ENCODE measurements around the gene A2M.

GRCh38 chr12:9052610-9053009 is 63.1 kb downstream of the A2M start:
- TF ChIP-seq, protein P1, sequence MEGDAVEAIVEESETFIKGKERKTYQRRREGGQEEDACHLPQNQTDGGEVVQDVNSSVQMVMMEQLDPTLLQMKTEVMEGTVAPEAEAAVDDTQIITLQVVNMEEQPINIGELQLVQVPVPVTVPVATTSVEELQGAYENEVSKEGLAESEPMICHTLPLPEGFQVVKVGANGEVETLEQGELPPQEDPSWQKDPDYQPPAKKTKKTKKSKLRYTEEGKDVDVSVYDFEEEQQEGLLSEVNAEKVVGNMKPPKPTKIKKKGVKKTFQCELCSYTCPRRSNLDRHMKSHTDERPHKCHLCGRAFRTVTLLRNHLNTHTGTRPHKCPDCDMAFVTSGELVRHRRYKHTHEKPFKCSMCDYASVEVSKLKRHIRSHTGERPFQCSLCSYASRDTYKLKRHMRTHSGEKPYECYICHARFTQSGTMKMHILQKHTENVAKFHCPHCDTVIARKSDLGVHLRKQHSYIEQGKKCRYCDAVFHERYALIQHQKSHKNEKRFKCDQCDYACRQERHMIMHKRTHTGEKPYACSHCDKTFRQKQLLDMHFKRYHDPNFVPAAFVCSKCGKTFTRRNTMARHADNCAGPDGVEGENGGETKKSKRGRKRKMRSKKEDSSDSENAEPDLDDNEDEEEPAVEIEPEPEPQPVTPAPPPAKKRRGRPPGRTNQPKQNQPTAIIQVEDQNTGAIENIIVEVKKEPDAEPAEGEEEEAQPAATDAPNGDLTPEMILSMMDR (IDR thresholded peaks at IDR 0.05; ENCODE audit: extremely low read depth in 1 of 2, insufficient read depth in 1 of 2, low read depth in 1 of 2, low read length in 2 of 2): no peak
- TF ChIP-seq POLR2AphosphoS5 (IDR thresholded peaks at IDR 0.05; ENCODE audit: insufficient read depth, low read depth, low read length) (no peak), POLR2A (IDR thresholded peaks at IDR 0.05; ENCODE audit: low read depth, low read length) (no peak), EZH2 (IDR thresholded peaks at IDR 0.05; ENCODE audit: borderline replicate concordance, low read depth, low read length, severe bottlenecking) (no peak), MYC (IDR thresholded peaks at IDR 0.05; ENCODE audit: low read depth, low read length) (no peak), MAX (IDR thresholded peaks at IDR 0.05; ENCODE audit: insufficient read depth, insufficient read length) (no peak), FOS (IDR thresholded peaks at IDR 0.05; ENCODE audit: borderline replicate concordance, insufficient read depth, low read length) (no peak), GATA2 (IDR thresholded peaks at IDR 0.05; ENCODE audit: insufficient read depth, insufficient read length, low read depth, low read length) (no peak)
